ENCODE data around the gene PTPN2.
"Not testable (repeated sequence)": the region's sequence is repeated elsewhere in the genome, so short reads cannot be mapped to it uniquely, and the experiment has no call there.

PTPN2 gene

GRCh38 chr18:12883684-12884405, at the start of gene PTPN2:
TSS of gene PTPN2 (minus strand) at chr18:12884237. CDS start at chr18:12884141, 96 bp downstream.
- peak; percentile 90 for DNase-seq (ENCODE audit: low read depth)

- no peak for DNase-seq (ENCODE audit: low read depth)
Observed at GRCh38 chr18:12933327-12933726, 49.3 kb upstream of the PTPN2 start.

- DNase-seq (ENCODE audit: low read depth) = no peak
Observed at GRCh38 chr18:12930908-12931307, 46.9 kb upstream of the PTPN2 start.

- no peak for DNase-seq (ENCODE audit: low read depth)
Observed at GRCh38 chr18:12930376-12930775, 46.3 kb upstream of the PTPN2 start.

- DNase-seq (ENCODE audit: low read depth) = no peak
Observed at GRCh38 chr18:12929477-12930083, 45.5 kb upstream of the PTPN2 start.

- no peak for DNase-seq (ENCODE audit: low read depth)
Observed at GRCh38 chr18:12928641-12929040, 44.6 kb upstream of the PTPN2 start.

- DNase-seq (ENCODE audit: low read depth) = no peak
Observed at GRCh38 chr18:12928206-12928605, 44.2 kb upstream of the PTPN2 start.

- no peak for DNase-seq (ENCODE audit: low read depth)
Observed at GRCh38 chr18:12924616-12925015, 40.6 kb upstream of the PTPN2 start.

GRCh38 chr18:12922266-12922665, 38.2 kb upstream of the PTPN2 start:
- no peak for DNase-seq (ENCODE audit: low read depth)

GRCh38 chr18:12921178-12921577, 37.1 kb upstream of the PTPN2 start:
- DNase-seq (ENCODE audit: low read depth) = peak; percentile 7

- DNase-seq (ENCODE audit: low read depth) = no peak
Observed at GRCh38 chr18:12911929-12912703, 28.1 kb upstream of the PTPN2 start.

GRCh38 chr18:12911025-12911928, 27.2 kb upstream of the PTPN2 start:
- DNase-seq (ENCODE audit: low read depth) = peak; percentile 48

- no peak for DNase-seq (ENCODE audit: low read depth)
Observed at GRCh38 chr18:12908706-12909105, 24.7 kb upstream of the PTPN2 start.

GRCh38 chr18:12907258-12907925, 23.4 kb upstream of the PTPN2 start:
- DNase-seq (ENCODE audit: low read depth) = no peak

- no peak for DNase-seq (ENCODE audit: low read depth)
Observed at GRCh38 chr18:12906773-12907172, 22.7 kb upstream of the PTPN2 start.

GRCh38 chr18:12906119-12906518, 22.1 kb upstream of the PTPN2 start:
- DNase-seq (ENCODE audit: low read depth) = no peak

GRCh38 chr18:12904012-12904516, 20.0 kb upstream of the PTPN2 start:
- peak; percentile 25 for DNase-seq (ENCODE audit: low read depth)

- not testable (repeated sequence) for DNase-seq (ENCODE audit: low read depth)
Observed at GRCh38 chr18:12901208-12901607, 17.2 kb upstream of the PTPN2 start.

- not testable (repeated sequence) for DNase-seq (ENCODE audit: low read depth)
Observed at GRCh38 chr18:12896784-12897333, 12.8 kb upstream of the PTPN2 start.

GRCh38 chr18:12895626-12896025, 11.6 kb upstream of the PTPN2 start:
- no peak for DNase-seq (ENCODE audit: low read depth)

GRCh38 chr18:12895014-12895413, 11.0 kb upstream of the PTPN2 start:
- no peak for DNase-seq (ENCODE audit: low read depth)

All from stimulated activated CD8-positive, alpha-beta memory T cell treated with anti-CD3 and anti-CD28 coated beads, Interleukin-4, amount 100 ng/mL, for 24 hours (primary cell).